ENCODE results near the gene MCF2L2.

DNA sequence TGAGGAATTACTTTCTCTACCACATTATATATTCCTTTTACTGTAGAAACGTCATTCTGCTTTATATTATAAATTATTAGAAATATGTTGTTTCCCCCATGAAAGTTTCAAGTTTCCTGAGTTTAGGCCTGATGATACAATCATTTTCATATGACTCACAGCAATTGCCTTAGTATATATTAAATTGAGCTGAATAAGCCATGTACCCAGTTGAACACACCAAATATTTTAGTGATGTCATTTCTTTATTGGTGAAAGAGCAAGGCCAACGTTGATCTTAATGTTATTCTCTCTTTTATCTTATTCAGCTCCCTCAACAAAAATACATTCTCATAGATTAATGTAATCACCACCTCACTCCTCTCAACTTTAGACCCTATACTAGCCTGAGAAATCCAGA is 144.5 kb downstream of the MCF2L2 start:
- TF ChIP-seq POLR2A (IDR thresholded peaks at IDR 0.05) (no peak), POLR2AphosphoS5 (IDR thresholded peaks at IDR 0.05) (no peak)
- TF ChIP-seq, protein P1, sequence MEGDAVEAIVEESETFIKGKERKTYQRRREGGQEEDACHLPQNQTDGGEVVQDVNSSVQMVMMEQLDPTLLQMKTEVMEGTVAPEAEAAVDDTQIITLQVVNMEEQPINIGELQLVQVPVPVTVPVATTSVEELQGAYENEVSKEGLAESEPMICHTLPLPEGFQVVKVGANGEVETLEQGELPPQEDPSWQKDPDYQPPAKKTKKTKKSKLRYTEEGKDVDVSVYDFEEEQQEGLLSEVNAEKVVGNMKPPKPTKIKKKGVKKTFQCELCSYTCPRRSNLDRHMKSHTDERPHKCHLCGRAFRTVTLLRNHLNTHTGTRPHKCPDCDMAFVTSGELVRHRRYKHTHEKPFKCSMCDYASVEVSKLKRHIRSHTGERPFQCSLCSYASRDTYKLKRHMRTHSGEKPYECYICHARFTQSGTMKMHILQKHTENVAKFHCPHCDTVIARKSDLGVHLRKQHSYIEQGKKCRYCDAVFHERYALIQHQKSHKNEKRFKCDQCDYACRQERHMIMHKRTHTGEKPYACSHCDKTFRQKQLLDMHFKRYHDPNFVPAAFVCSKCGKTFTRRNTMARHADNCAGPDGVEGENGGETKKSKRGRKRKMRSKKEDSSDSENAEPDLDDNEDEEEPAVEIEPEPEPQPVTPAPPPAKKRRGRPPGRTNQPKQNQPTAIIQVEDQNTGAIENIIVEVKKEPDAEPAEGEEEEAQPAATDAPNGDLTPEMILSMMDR (IDR thresholded peaks at IDR 0.05 in 8 of 11, conservative IDR thresholded peaks at IDR 0.05 in 3 of 11), result no peak

Measured in spleen (tissue), 7 donors.